Lung (tissue), 12 donors: ENCODE measurements around the gene SERF2. TPM values are rescaled to one million over a fixed set of nuclear protein-coding genes. Genes with fewer than 3 reads are reported as not detected.
A peak's percentile ranks its signal among the peaks of the same experiment; 100 is the strongest.

Experiments used
- ATAC-seq: fragments of 200-7000 bp; cut with Tn5 transposase; one replicate; pipeline ENCODE4 v1.9.1; 2020; ENCODE audit warnings: moderate number of reproducible peaks; ENCODE audit not compliant: insufficient read depth, low FRiP score
- DNase-seq, 3 donors: peaks; one replicate each; pipeline ENCODE4 v3.0.0-alpha.2; 2013 to 2017
- H3K27ac ChIP-seq, 2 donors: one replicate each; pipeline ENCODE4 v1.5.1; 2013; ENCODE audit warnings: mild to moderate bottlenecking in 2 of 2, moderate library complexity in 2 of 2, control low read depth in 1 of 2, inconsistent platforms in 1 of 2, low read depth in 1 of 2, low read length in 1 of 2
- H3K27me3 ChIP-seq, 3 donors: one replicate each; pipeline ENCODE4 v1.5.1; 2013; ENCODE audit warnings: low read length in 2 of 3; ENCODE audit not compliant: control insufficient read depth in 3 of 3, insufficient read depth in 3 of 3
- H3K36me3 ChIP-seq, 4 donors: one replicate each; pipeline ENCODE4 v1.5.1; 2013; ENCODE audit warnings: low read length in 4 of 4, mild to moderate bottlenecking in 1 of 4, moderate library complexity in 1 of 4; ENCODE audit not compliant: control insufficient read depth in 4 of 4, insufficient read depth in 4 of 4
- H3K4me1 ChIP-seq, 5 donors: one replicate each; pipeline ENCODE4 v1.5.1; 2013; ENCODE audit warnings: low read length in 5 of 5, mild to moderate bottlenecking in 2 of 5, moderate library complexity in 1 of 5; ENCODE audit not compliant: control insufficient read depth in 5 of 5, insufficient read depth in 5 of 5
- H3K4me3 ChIP-seq: one replicate; pipeline ENCODE4 v1.5.1; 2013; ENCODE audit warnings: mild to moderate bottlenecking, control low read depth, moderate library complexity
- H3K9ac ChIP-seq, 2 donors: one replicate each; pipeline ENCODE4 v1.5.1; 2013; ENCODE audit warnings: low read length in 2 of 2, control low read depth in 1 of 2; ENCODE audit not compliant: insufficient read depth in 1 of 2
- H3K9me3 ChIP-seq, 4 donors: one replicate each; pipeline ENCODE4 v1.5.1; 2013; ENCODE audit warnings: low read length in 3 of 4, mild to moderate bottlenecking in 1 of 4, moderate library complexity in 1 of 4; ENCODE audit not compliant: control insufficient read depth in 4 of 4, insufficient read depth in 3 of 4
- CTCF ChIP-seq: IDR thresholded peaks from 2 replicates; pipeline ENCODE4 v1.5.1; 2012; ENCODE audit warnings: mild to moderate bottlenecking; ENCODE audit errors: control extremely low read depth, extremely low read depth
- WGBS, 2 donors: extraction: QIAGEN DNeasy Blood & Tissue Kit; methylation state at CpG; one replicate each; pipeline ENCODE4 v1.1.7; 2013; 5-methylcytosine and 5-hydroxymethylcytosine counted together
- polyA plus RNA-seq, 2 donors: library from polyadenylated mRNA; stranded (reverse); fragments of 200-250 nt; gene quantifications; one replicate each; pipeline ENCODE4 v1.2.1, GENCODE V29; 2013
- total RNA-seq, 2 donors: library from RNA; depleted of rRNA in 1 of 2; stranded (reverse); fragments of >200 nt in 1 of 2; gene quantifications; one replicate each; pipeline ENCODE4 v1.2.1, GENCODE V29; 2014 to 2021
- donor health status: control.
- donor health status: control.
- donor health status: Bipolar disorder and iron deficiency.
- donor health status: healthy.
- donor health status: DM: yes; HTN: yes; CAD: no.

The SERF2 gene
- total and polyA plus RNA-seq, 4 donors, result 334 to 3,331 (median 1,515) TPM

- Histone ChIP-seq H3K4me1 (peaks cover 3 to 35% (median 19%) of the 10 kb centered on the region in 5 donors), H3K27ac (no peak overlapping the region), H3K36me3 (peaks cover 0 to 49% (median 29%) of the 10 kb centered on the region in 4 donors), H3K27me3 (no peaks in the 10 kb centered on the region), H3K4me3 (no peak overlapping the region), H3K9ac (no peak overlapping the region), H3K9me3 (no peaks in the 10 kb centered on the region)
- DNase-seq (no peak), ATAC-seq (no peak)
- TF ChIP-seq CTCF, result no peak
Measured at GRCh38 chr15:43795997-43796396, 3.9 kb downstream of the SERF2 start.

- H3K9me3 ChIP-seq, result no peaks in the 10 kb centered on the region
- no peak for TF ChIP-seq CTCF
- peaks cover 5 to 35% (median 24%) of the 10 kb centered on the region in 5 donors for H3K4me1 ChIP-seq
- no peak for DNase-seq
- peaks cover 0 to 49% (median 32%) of the 10 kb centered on the region in 4 donors for H3K36me3 ChIP-seq
- no peak overlapping the region for H3K4me3 ChIP-seq
- no peaks in the 10 kb centered on the region for H3K27me3 ChIP-seq
- H3K9ac ChIP-seq, result no peak overlapping the region
- 93 to 94% methylated on average over 3 of the region's 3 CpGs for WGBS, 2 donors
- ATAC-seq, result no peak
- H3K27ac ChIP-seq, result no peak overlapping the region
Measured at GRCh38 chr15:43796566-43796965, 4.4 kb downstream of the SERF2 start.

- 92 to 93% methylated on average over 16 of the region's 16 CpGs for WGBS, 2 donors
- Histone ChIP-seq H3K36me3 (peaks cover 0 to 48% (median 32%) of the 10 kb centered on the region in 4 donors), H3K27ac (peak overlapping the region in 1 of 2 donors; percentile 95), H3K27me3 (no peaks in the 10 kb centered on the region), H3K9ac (no peak overlapping the region), H3K9me3 (no peaks in the 10 kb centered on the region), H3K4me3 (no peak overlapping the region), H3K4me1 (peaks cover 5 to 27% (median 14%) of the 10 kb centered on the region in 5 donors)
- no peak for DNase-seq
- no peak for ATAC-seq
- TF ChIP-seq CTCF, result no peak
Measured at GRCh38 chr15:43799209-43799944, 7.3 kb downstream of the SERF2 start.
